Gastroesophageal sphincter (tissue), 3 donors: ENCODE results near the gene CADM1.

Source experiments
- EP300 ChIP-seq: sonication (generic); formaldehyde crosslinking; IDR thresholded peaks from one replicate; pipeline ENCODE4 v1.6.1; 2017; ENCODE audit warnings: antibody characterized with exemption, mild to moderate bottlenecking
- POLR2A ChIP-seq, 2 donors: fragments of 450-650 bp; IDR thresholded peaks; one replicate each; pipeline ENCODE4 v1.6.1; 2017; ENCODE audit warnings: antibody characterized with exemption in 2 of 2, mild to moderate bottlenecking in 2 of 2, moderate library complexity in 1 of 2
- POLR2AphosphoS5 ChIP-seq: sonication (generic); formaldehyde crosslinking; IDR thresholded peaks from one replicate; pipeline ENCODE4 v1.6.1; 2017; ENCODE audit warnings: antibody characterized with exemption
- TF ChIP-seq, protein P1 (sequence below), 4 experiments: fragments of 200-600 bp in 2 of 4; fragments of 450-650 bp in 2 of 4; sonication (generic) in 1 of 4; IDR thresholded peaks; one replicate each; pipeline ENCODE4 v1.5.1; 2017 to 2019; ENCODE audit warnings: antibody characterized with exemption in 4 of 4, mild to moderate bottlenecking in 2 of 4, moderate library complexity in 2 of 4

- TF ChIP-seq POLR2AphosphoS5 (no peak), POLR2A (IDR thresholded peaks at IDR 0.05) (no peak), EP300 (no peak)
- TF ChIP-seq, protein P1, sequence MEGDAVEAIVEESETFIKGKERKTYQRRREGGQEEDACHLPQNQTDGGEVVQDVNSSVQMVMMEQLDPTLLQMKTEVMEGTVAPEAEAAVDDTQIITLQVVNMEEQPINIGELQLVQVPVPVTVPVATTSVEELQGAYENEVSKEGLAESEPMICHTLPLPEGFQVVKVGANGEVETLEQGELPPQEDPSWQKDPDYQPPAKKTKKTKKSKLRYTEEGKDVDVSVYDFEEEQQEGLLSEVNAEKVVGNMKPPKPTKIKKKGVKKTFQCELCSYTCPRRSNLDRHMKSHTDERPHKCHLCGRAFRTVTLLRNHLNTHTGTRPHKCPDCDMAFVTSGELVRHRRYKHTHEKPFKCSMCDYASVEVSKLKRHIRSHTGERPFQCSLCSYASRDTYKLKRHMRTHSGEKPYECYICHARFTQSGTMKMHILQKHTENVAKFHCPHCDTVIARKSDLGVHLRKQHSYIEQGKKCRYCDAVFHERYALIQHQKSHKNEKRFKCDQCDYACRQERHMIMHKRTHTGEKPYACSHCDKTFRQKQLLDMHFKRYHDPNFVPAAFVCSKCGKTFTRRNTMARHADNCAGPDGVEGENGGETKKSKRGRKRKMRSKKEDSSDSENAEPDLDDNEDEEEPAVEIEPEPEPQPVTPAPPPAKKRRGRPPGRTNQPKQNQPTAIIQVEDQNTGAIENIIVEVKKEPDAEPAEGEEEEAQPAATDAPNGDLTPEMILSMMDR (IDR thresholded peaks at IDR 0.05) = no peak
Observed at GRCh38 chr11:115447273-115447864, 56.8 kb downstream of the CADM1 start.
